ENCODE data around the gene TAS2R1. TPM values are rescaled to one million over a fixed set of nuclear protein-coding genes. Genes with fewer than 3 reads are reported as not detected.

TAS2R1 gene
- total RNA-seq, 1 donor from 2014 or later = not detected

DNA sequence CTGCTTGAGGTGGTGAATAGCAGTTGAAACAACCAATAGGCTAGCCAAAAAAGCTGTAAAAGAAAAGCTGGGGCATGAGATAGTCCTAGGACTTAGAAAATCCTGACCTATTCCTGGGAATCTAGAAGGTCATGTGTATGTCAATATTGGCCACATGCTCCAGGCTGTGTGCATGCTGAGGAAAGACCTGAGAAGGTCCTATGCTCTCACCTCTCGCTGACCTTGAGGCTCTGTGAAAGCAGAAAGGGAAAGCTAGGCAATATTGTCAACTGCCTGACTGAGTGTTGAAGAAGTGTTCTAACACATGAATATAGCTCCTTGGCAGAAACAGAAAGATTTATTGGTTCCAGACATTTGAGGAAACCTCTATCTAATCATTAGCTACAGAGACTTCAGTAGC, 19.8 kb downstream of the TAS2R1 start:
- Histone ChIP-seq H3K79me2 (ENCODE audit: low read depth) (no peaks in the 10 kb centered on the region), H2AFZ (replicated peaks) (no peak overlapping the region), H3K27ac (no peak overlapping the region), H3K4me1 (no peaks in the 10 kb centered on the region), H3K9me3 (ENCODE audit: low read depth) (no peaks in the 10 kb centered on the region), H3F3A (ENCODE audit: low read depth) (no peaks in the 10 kb centered on the region), H3K4me3 (no peak overlapping the region), H3K9ac (no peak overlapping the region), H3K4me2 (no peak overlapping the region), H3K36me3 (no peaks in the 10 kb centered on the region), H4K20me1 (ENCODE audit: low read depth) (no peaks in the 10 kb centered on the region), H3K27me3 (no peaks in the 10 kb centered on the region)
- DNase-seq (ENCODE audit: low spot score) = no peak
- Mint-ChIP-seq H3K27ac (no peak overlapping the region), H3K4me3 (no peak overlapping the region), H3K4me1 (no peaks in the 10 kb centered on the region), H3K27me3 (ENCODE audit: insufficient read depth, low read depth) (no peaks in the 10 kb centered on the region), H3K9me3 (peaks cover 3% of the 10 kb centered on the region), H3K36me3 (no peaks in the 10 kb centered on the region)
- TF ChIP-seq EZH2 (IDR thresholded peaks at IDR 0.05) (no peak), EZH2phosphoT487 (IDR thresholded peaks at IDR 0.05) (no peak)

DNA sequence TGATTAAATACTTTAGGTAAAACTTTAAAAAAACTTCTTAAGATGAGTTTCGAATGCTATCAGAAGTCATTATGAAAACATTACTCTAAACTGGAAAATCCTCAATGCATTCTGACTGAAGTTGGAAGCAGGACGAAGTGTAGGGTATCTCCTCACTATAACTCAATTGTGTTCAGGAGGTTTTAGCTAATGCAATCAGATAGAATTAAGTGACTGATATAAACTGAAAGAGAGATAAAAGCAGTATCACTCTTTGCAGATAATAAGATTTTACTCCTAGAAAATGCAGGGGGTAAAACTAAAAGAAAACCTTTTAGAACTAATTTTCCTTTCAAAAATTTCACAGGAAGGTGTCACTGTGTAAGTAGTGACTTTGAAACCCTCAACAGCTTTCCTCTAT, 22.1 kb downstream of the TAS2R1 start:
- H3K27me3 ChIP-seq = no peaks in the 10 kb centered on the region
- TF ChIP-seq EZH2 (IDR thresholded peaks at IDR 0.05) (no peak), EZH2phosphoT487 (IDR thresholded peaks at IDR 0.05) (no peak)
- TF ChIP-seq, protein P1, sequence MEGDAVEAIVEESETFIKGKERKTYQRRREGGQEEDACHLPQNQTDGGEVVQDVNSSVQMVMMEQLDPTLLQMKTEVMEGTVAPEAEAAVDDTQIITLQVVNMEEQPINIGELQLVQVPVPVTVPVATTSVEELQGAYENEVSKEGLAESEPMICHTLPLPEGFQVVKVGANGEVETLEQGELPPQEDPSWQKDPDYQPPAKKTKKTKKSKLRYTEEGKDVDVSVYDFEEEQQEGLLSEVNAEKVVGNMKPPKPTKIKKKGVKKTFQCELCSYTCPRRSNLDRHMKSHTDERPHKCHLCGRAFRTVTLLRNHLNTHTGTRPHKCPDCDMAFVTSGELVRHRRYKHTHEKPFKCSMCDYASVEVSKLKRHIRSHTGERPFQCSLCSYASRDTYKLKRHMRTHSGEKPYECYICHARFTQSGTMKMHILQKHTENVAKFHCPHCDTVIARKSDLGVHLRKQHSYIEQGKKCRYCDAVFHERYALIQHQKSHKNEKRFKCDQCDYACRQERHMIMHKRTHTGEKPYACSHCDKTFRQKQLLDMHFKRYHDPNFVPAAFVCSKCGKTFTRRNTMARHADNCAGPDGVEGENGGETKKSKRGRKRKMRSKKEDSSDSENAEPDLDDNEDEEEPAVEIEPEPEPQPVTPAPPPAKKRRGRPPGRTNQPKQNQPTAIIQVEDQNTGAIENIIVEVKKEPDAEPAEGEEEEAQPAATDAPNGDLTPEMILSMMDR (IDR thresholded peaks at IDR 0.05) = no peak
- H3K4me3 Mint-ChIP-seq = no peak overlapping the region

DNA sequence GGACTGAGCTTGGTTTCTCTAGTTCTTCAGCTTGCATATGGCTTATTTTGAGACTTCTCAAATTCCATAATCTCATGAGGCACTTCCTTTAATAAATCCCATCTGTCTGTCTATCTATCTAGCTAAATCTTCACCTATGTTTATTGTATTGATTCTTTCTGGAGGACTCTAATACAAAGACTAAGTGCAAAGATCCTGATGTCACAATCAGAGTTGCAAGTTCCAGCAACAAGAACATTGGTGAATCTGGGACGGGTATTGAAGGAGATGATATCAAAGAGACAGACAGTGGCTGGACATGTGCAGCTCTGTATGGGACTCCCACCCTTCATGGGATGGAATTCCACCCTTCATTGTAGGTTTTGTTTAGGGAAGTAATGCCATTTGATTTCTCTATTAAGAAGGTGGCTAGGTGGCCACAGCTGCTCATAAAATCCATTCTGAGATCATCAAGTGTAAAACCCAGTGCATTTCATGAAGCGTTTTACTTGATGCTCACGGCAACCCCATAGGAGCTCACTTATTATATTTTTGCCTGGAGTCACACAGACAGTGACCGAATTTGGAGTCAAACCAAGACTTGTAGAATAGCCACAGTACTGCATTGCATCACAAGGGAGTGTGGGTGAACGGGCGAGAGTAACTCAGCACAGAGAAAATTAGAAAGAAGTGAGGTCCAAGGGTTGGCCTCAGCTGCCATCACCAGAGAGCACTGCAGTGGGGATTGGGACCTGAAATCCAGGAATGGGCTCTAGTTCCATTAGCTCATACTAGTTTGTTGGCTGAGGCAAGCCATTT, 24.9 kb downstream of the TAS2R1 start:
- no peak overlapping the region for H3K4me3 ChIP-seq
- Mint-ChIP-seq H3K27me3 (ENCODE audit: insufficient read depth, low read depth) (no peaks in the 10 kb centered on the region), H3K4me1 (no peaks in the 10 kb centered on the region), H3K9me3 (peaks cover 3% of the 10 kb centered on the region), H3K36me3 (no peaks in the 10 kb centered on the region), H3K4me3 (no peak overlapping the region), H3K27ac (no peak overlapping the region)
- no peak overlapping the region for H3K27ac ChIP-seq
- no peak overlapping the region for H3K4me2 ChIP-seq
- H3K27me3 ChIP-seq = no peaks in the 10 kb centered on the region
- no peak overlapping the region for H2AFZ ChIP-seq (replicated peaks)
- H3K9ac ChIP-seq = no peak overlapping the region
- no peak for TF ChIP-seq EZH2phosphoT487 (IDR thresholded peaks at IDR 0.05)
- TF ChIP-seq EZH2 (IDR thresholded peaks at IDR 0.05) = no peak
- TF ChIP-seq, protein P1 (IDR thresholded peaks at IDR 0.05) = no peak
- H3K9me3 ChIP-seq (ENCODE audit: low read depth) = no peaks in the 10 kb centered on the region
- no peaks in the 10 kb centered on the region for H3F3A ChIP-seq (ENCODE audit: low read depth)
- no peaks in the 10 kb centered on the region for H3K4me1 ChIP-seq
- H4K20me1 ChIP-seq (ENCODE audit: low read depth) = no peaks in the 10 kb centered on the region
- H3K36me3 ChIP-seq = no peaks in the 10 kb centered on the region
- H3K79me2 ChIP-seq (ENCODE audit: low read depth) = no peaks in the 10 kb centered on the region
- no peak for DNase-seq (ENCODE audit: low spot score)

More for the DNA sequence above, 22.1 kb downstream of the TAS2R1 start:
- H3K4me1 Mint-ChIP-seq = no peaks in the 10 kb centered on the region
- Histone ChIP-seq H3K4me2 (no peak overlapping the region), H3K79me2 (ENCODE audit: low read depth) (no peaks in the 10 kb centered on the region), H3K9ac (no peak overlapping the region), H2AFZ (replicated peaks) (no peak overlapping the region), H3K4me3 (no peak overlapping the region), H3K36me3 (no peaks in the 10 kb centered on the region), H3K9me3 (ENCODE audit: low read depth) (no peaks in the 10 kb centered on the region), H3K27ac (no peak overlapping the region), H3K4me1 (no peaks in the 10 kb centered on the region), H3F3A (ENCODE audit: low read depth) (no peaks in the 10 kb centered on the region), H4K20me1 (ENCODE audit: low read depth) (no peaks in the 10 kb centered on the region)
- no peaks in the 10 kb centered on the region for H3K27me3 Mint-ChIP-seq (ENCODE audit: insufficient read depth, low read depth)
- H3K27ac Mint-ChIP-seq = no peak overlapping the region
- no peaks in the 10 kb centered on the region for H3K36me3 Mint-ChIP-seq
- DNase-seq (ENCODE audit: low spot score) = no peak
- H3K9me3 Mint-ChIP-seq = peaks cover 3% of the 10 kb centered on the region

DNA sequence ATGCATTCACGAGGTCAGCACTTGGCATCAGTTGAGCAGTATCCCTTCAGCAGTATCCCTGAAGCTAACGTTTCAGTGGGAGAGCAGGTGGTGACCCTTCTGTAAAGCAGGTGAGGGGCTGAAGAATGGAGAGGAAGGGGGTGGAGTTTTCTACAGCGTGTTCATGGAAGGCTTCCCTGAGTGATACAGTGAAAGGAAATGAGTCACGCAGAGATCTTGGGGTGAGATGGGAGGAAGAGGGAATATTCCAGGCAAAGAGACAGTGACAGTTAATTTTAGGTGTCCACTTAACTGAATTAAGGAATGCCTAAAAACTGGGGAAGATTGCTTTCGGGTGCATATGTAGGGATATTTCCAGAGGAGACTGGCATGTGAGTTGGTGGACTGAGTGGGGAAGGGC, 25.7 kb downstream of the TAS2R1 start:
- no peaks in the 10 kb centered on the region for H3K36me3 Mint-ChIP-seq

More for the DNA sequence above, 25.7 kb downstream of the TAS2R1 start:
- peaks cover 3% of the 10 kb centered on the region for H3K9me3 Mint-ChIP-seq
- no peak for DNase-seq (ENCODE audit: low spot score)
- H3K27me3 Mint-ChIP-seq (ENCODE audit: insufficient read depth, low read depth) = peaks cover under 1% of the 10 kb centered on the region
- H3K27me3 ChIP-seq = no peaks in the 10 kb centered on the region
- H3K4me3 ChIP-seq = no peak overlapping the region
- H3K9me3 ChIP-seq (ENCODE audit: low read depth) = no peaks in the 10 kb centered on the region
- no peaks in the 10 kb centered on the region for H3K36me3 ChIP-seq
- no peak overlapping the region for H3K27ac ChIP-seq
- no peak overlapping the region for H3K4me2 ChIP-seq
- TF ChIP-seq EZH2phosphoT487 (IDR thresholded peaks at IDR 0.05) (no peak), EZH2 (IDR thresholded peaks at IDR 0.05) (no peak)
- TF ChIP-seq, protein P1 (IDR thresholded peaks at IDR 0.05) = no peak
- H3K9ac ChIP-seq = no peak overlapping the region
- H3K4me1 ChIP-seq = peaks cover 4% of the 10 kb centered on the region
- peaks cover 5% of the 10 kb centered on the region for H3K4me1 Mint-ChIP-seq
- H3F3A ChIP-seq (ENCODE audit: low read depth) = no peaks in the 10 kb centered on the region
- H3K4me3 Mint-ChIP-seq = no peak overlapping the region
- no peak overlapping the region for H3K27ac Mint-ChIP-seq
- no peaks in the 10 kb centered on the region for H3K79me2 ChIP-seq (ENCODE audit: low read depth)
- no peak overlapping the region for H2AFZ ChIP-seq (replicated peaks)
- no peaks in the 10 kb centered on the region for H4K20me1 ChIP-seq (ENCODE audit: low read depth)

All from neural progenitor cell (in vitro differentiated cells).